ENCODE data around the gene FCGR3B.
"Not testable (repeated sequence)": the region's sequence is repeated elsewhere in the genome, so short reads cannot be mapped to it uniquely, and the experiment has no call there.

FCGR3B gene

DNA sequence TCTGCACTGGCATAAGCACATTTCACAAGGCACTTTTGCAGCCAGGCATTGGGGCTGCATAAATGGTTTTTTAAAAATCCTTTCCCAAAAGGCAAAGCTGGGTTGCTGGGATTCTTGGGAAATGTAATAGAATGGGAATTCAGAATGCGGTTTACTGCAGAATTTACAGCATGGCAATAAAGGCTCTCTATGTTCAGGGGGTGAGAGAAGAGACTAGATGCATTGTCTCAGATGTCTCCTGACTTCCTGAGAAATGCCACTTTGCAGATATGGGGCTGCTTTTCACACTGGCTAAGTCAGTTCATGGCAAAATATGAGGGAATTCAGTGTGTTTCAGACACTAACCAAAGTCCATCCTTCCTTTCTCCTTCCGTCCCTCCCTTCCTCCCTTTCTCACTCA lies 45.5 kb upstream of the FCGR3B start:
- Histone ChIP-seq H3K36me3 (ENCODE audit: control insufficient read depth in 2 of 2, insufficient read depth in 1 of 2, low read length in 2 of 2) (no peaks in the 10 kb centered on the region), H3K27ac (ENCODE audit: extremely low read depth, low read depth, low read length) (no peak overlapping the region), H3K9me3 (ENCODE audit: control insufficient read depth, insufficient read depth, low read depth, low read length) (no peaks in the 10 kb centered on the region), H3K4me3 (ENCODE audit: low read depth, low read length) (no peak overlapping the region), H3K4me1 (ENCODE audit: control insufficient read depth, insufficient read depth, low read length) (no peaks in the 10 kb centered on the region)
- ChIA-PET POLR2A (no interaction called here), CTCF (no interaction called here)
- TF ChIP-seq ZFP37 (tag by site-specific recombination; IDR thresholded peaks at IDR 0.05) = no peak
- TF ChIP-seq PRDM1 (tag by site-specific recombination; IDR thresholded peaks at IDR 0.05) = peak; percentile 53; the same call in 1 of the 2 replicates
- TF ChIP-seq, protein P1, sequence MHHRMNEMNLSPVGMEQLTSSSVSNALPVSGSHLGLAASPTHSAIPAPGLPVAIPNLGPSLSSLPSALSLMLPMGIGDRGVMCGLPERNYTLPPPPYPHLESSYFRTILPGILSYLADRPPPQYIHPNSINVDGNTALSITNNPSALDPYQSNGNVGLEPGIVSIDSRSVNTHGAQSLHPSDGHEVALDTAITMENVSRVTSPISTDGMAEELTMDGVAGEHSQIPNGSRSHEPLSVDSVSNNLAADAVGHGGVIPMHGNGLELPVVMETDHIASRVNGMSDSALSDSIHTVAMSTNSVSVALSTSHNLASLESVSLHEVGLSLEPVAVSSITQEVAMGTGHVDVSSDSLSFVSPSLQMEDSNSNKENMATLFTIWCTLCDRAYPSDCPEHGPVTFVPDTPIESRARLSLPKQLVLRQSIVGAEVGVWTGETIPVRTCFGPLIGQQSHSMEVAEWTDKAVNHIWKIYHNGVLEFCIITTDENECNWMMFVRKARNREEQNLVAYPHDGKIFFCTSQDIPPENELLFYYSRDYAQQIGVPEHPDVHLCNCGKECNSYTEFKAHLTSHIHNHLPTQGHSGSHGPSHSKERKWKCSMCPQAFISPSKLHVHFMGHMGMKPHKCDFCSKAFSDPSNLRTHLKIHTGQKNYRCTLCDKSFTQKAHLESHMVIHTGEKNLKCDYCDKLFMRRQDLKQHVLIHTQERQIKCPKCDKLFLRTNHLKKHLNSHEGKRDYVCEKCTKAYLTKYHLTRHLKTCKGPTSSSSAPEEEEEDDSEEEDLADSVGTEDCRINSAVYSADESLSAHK (tag by site-specific recombination; IDR thresholded peaks at IDR 0.05) = no peak
- TF ChIP-seq, protein P2, sequence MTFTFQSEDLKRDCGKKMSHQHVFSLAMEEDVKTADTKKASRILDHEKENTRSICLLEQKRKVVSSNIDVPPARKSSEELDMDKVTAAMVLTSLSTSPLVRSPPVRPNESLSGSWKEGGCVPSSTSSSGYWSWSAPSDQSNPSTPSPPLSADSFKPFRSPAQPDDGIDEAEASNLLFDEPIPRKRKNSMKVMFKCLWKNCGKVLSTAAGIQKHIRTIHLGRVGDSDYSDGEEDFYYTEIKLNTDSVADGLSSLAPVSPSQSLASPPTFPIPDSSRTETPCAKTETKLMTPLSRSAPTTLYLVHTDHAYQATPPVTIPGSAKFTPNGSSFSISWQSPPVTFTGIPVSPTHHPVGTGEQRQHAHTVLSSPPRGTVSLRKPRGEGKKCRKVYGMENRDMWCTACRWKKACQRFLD (tag by site-specific recombination; IDR thresholded peaks at IDR 0.05) = no peak
- TF ChIP-seq GLIS1 (tag by site-specific recombination; IDR thresholded peaks at IDR 0.05) = no peak
- TF ChIP-seq MYNN (tag by site-specific recombination; IDR thresholded peaks at IDR 0.05; ENCODE audit: borderline replicate concordance) = no peak

DNA sequence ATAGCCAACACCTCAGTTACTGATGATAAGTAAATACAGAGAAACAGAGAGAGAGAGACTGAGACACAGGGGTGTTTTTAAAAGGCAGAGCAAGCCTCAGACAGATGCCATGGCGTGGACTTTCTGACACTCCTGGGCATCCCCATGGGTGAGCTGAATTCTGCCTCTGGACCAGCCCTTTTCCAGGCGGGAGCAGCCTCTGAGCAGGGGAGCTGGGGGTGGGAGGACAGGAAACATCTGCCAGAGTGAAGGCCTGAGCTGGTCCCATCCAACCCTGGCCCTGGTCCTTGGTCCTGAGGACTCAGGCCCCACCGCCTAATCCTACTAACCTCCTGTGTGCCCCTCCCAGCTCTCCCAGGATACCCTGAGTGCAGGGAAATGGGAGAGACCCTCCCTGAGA lies 43.9 kb upstream of the FCGR3B start:
- POLR2A ChIA-PET; H3K9me3 ChIP-seq (ENCODE audit: control insufficient read depth, insufficient read depth, low read depth, low read length); H3K4me1 ChIP-seq (ENCODE audit: control insufficient read depth, insufficient read depth, low read length); H3K36me3 ChIP-seq (ENCODE audit: control insufficient read depth in 2 of 2, insufficient read depth in 1 of 2, low read length in 2 of 2); H3K4me3 ChIP-seq (ENCODE audit: low read depth, low read length); H3K27ac ChIP-seq (ENCODE audit: extremely low read depth, low read depth, low read length); CTCF ChIA-PET: not testable (repeated sequence)

DNA sequence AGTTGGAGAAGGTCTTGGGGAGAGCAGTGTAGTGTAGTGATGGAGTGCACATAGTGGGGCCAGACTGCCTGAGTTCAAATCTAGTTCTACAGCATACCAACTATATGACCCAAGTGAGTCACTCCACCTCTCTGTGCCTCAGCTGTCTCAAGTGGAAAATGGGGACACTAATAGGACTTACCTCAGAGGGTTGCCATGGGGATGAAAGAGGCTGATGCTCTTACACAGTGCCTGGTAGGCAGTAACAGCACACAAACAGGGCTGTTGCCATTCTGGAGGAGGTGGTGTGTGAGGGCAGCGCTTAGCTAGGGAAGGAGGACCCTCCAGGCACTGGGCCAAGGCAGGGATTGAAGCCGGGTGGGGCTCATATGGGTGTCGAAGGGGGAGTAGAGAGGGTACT lies 43.5 kb upstream of the FCGR3B start:
- H3K27ac ChIP-seq (ENCODE audit: extremely low read depth, low read depth, low read length); CTCF ChIA-PET; POLR2A ChIA-PET; H3K9me3 ChIP-seq (ENCODE audit: control insufficient read depth, insufficient read depth, low read depth, low read length); H3K4me1 ChIP-seq (ENCODE audit: control insufficient read depth, insufficient read depth, low read length); H3K4me3 ChIP-seq (ENCODE audit: low read depth, low read length); H3K36me3 ChIP-seq (ENCODE audit: control insufficient read depth in 2 of 2, insufficient read depth in 1 of 2, low read length in 2 of 2): not testable (repeated sequence)

DNA sequence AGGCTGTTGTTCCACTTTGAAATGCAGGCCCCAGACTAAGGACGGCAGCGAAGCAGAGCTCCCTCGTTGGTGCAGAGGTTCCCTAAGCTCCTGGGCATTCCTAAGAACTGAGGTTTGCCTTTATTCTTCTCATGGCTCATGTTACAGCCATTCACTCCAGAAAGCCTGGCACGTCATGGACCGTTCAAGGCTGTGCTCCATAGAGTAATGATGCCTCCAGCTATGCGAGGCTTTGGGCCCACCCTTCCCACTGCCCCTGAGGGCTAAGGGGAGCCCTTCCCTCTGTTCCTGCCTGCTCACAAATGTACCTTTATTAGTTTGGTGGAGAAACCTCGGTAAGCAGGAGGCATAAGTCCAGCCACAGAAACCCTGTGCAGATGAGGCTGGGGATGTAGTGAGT lies 42.5 kb upstream of the FCGR3B start:
- H3K27ac ChIP-seq (ENCODE audit: extremely low read depth, low read depth, low read length); H3K9me3 ChIP-seq (ENCODE audit: control insufficient read depth, insufficient read depth, low read depth, low read length); H3K36me3 ChIP-seq (ENCODE audit: control insufficient read depth in 2 of 2, insufficient read depth in 1 of 2, low read length in 2 of 2); H3K4me3 ChIP-seq (ENCODE audit: low read depth, low read length); POLR2A ChIA-PET; H3K4me1 ChIP-seq (ENCODE audit: control insufficient read depth, insufficient read depth, low read length): not testable (repeated sequence)
- CTCF ChIA-PET = interaction anchor here (0.6 kb wide), 1 partner anchor 470 kb away, joined by 3 read pairs; no protein-coding TSS in a partner anchor

DNA sequence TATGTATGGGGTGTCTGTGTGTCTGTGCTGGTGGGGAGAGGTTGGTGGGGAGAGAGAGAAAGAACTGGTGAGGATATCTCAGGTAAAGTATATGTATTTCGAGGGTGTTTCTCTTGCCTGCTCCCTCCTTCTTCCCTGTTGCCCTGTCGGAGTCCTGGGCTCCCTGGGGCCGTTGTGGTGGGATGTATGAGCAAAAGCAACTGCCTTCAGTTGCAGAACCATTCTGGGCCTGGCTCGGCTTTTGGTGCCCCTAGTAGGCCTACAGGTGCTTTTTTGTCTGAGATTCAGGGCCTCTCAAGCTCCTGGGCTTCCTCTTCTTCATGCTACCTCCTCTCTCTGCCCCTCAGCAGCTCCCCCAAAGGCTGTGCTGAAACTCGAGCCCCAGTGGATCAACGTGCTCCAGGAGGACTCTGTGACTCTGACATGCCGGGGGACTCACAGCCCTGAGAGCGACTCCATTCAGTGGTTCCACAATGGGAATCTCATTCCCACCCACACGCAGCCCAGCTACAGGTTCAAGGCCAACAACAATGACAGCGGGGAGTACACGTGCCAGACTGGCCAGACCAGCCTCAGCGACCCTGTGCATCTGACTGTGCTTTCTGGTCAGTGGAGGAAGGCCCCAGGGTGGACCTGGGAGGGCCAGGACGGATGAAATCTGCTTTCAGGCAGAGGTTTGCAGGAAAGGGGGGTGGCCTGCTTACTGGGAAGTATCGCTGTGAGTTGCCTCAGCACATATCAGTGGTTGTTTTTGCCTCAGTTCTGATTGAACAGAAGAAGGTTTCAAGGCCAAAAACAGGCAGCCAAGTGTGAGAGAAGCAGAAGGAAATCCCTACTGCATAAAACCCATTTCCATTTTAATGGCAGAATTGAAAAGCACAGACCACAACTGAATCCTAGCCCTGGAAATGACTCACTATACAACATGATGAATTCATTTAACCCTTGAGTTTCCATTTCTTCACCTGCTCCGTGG lies 40.4 kb upstream of the FCGR3B start:
- TF ChIP-seq, protein P1 (tag by site-specific recombination; IDR thresholded peaks at IDR 0.05) = 0 out of 2 replicates have a peak, but pooled peaks have one; percentile 17
- H3K9me3 ChIP-seq (ENCODE audit: control insufficient read depth, insufficient read depth, low read depth, low read length); H3K4me1 ChIP-seq (ENCODE audit: control insufficient read depth, insufficient read depth, low read length); POLR2A ChIA-PET; CTCF ChIA-PET; H3K27ac ChIP-seq (ENCODE audit: extremely low read depth, low read depth, low read length); H3K36me3 ChIP-seq (ENCODE audit: control insufficient read depth in 2 of 2, insufficient read depth in 1 of 2, low read length in 2 of 2); H3K4me3 ChIP-seq (ENCODE audit: low read depth, low read length): not testable (repeated sequence)

DNA sequence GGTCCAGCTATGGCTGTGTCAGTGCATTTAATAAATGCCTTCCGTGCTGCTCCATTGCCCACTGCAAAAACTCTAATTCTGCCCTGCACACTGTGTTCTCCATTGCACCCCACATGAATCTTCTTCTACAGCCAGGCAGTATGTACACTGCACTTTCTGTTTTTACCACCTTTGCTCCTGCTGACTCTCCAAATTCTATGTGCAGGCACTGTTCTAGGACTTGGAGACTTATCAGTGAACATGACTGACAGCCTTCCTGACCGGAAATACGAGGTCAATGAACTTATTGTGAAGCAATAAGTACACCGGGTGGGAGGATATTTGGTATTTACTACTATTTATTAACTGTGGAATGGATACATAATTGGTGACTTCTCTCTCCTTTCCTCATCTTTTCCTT lies 33.7 kb upstream of the FCGR3B start:
- H3K27ac ChIP-seq (ENCODE audit: extremely low read depth, low read depth, low read length); CTCF ChIA-PET; POLR2A ChIA-PET; H3K36me3 ChIP-seq (ENCODE audit: control insufficient read depth in 2 of 2, insufficient read depth in 1 of 2, low read length in 2 of 2); H3K9me3 ChIP-seq (ENCODE audit: control insufficient read depth, insufficient read depth, low read depth, low read length); H3K4me1 ChIP-seq (ENCODE audit: control insufficient read depth, insufficient read depth, low read length); H3K4me3 ChIP-seq (ENCODE audit: low read depth, low read length): not testable (repeated sequence)

DNA sequence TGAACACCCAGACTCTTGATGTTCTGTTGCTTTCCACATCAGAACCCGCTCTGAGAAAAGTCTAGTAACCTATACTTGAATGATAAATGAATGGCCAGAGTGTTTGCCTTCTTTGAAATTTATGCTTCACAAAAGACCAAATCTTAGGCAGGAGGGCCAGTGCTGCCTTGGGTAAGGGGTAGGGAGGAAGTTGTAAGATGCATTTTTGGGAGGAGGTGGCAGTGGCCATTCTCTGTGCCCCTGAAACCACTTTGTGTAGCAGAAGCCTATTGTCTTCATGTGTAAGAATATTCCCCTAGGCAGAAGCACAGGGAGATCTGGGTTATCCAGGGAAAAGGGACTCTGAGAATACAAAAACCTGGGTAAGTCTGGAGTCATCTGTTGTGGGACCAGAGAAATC lies 32.6 kb upstream of the FCGR3B start:
- H3K9me3 ChIP-seq (ENCODE audit: control insufficient read depth, insufficient read depth, low read depth, low read length); H3K4me3 ChIP-seq (ENCODE audit: low read depth, low read length); POLR2A ChIA-PET; H3K27ac ChIP-seq (ENCODE audit: extremely low read depth, low read depth, low read length); CTCF ChIA-PET; H3K36me3 ChIP-seq (ENCODE audit: control insufficient read depth in 2 of 2, insufficient read depth in 1 of 2, low read length in 2 of 2); H3K4me1 ChIP-seq (ENCODE audit: control insufficient read depth, insufficient read depth, low read length): not testable (repeated sequence)
